ENCODE results near the gene MRPL4. TPM values are rescaled to one million over a fixed set of nuclear protein-coding genes. Genes with fewer than 3 reads are reported as not detected.

Gene MRPL4
- total RNA-seq, 4 donors from 2014 or later: 39.9 to 78.0 (median 61.7) TPM

DNA sequence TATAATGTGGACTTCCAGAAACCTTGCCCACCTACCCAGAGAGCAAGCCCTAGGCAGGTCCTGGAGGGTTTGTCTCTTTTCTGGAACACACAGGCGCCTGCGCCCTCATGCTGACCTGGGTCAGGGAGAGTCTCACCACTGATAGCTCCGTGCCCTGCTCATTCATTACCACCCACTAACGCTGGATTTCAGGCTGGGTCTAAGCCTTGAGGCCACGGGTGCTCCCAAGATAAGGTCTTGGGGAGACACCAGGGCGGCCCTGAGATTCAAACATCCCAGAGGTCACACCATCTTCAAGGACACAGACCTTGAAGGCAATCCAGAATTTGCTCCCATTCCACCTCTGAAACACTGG, 26.0 kb upstream of the MRPL4 start:
- 69% methylated on average over 6 of the region's 6 CpGs for WGBS
- TF ChIP-seq POLR2AphosphoS5 (IDR thresholded peaks at IDR 0.05) (no peak), POLR2A (IDR thresholded peaks at IDR 0.05; ENCODE audit: low read depth) (no peak), EP300 (IDR thresholded peaks at IDR 0.05) (no peak)
- TF ChIP-seq, protein P1, sequence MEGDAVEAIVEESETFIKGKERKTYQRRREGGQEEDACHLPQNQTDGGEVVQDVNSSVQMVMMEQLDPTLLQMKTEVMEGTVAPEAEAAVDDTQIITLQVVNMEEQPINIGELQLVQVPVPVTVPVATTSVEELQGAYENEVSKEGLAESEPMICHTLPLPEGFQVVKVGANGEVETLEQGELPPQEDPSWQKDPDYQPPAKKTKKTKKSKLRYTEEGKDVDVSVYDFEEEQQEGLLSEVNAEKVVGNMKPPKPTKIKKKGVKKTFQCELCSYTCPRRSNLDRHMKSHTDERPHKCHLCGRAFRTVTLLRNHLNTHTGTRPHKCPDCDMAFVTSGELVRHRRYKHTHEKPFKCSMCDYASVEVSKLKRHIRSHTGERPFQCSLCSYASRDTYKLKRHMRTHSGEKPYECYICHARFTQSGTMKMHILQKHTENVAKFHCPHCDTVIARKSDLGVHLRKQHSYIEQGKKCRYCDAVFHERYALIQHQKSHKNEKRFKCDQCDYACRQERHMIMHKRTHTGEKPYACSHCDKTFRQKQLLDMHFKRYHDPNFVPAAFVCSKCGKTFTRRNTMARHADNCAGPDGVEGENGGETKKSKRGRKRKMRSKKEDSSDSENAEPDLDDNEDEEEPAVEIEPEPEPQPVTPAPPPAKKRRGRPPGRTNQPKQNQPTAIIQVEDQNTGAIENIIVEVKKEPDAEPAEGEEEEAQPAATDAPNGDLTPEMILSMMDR (IDR thresholded peaks at IDR 0.05): no peak
- Histone ChIP-seq H3K27ac (replicated peaks in 1 of 4) (peak overlapping the region; percentile 75 to 91 (median 86)), H3K27me3 (no peaks in the 10 kb centered on the region), H3K4me3 (peak overlapping the region in 1 of 4 donors; percentile 2), H3K36me3 (peaks cover 0 to 25% (median 14%) of the 10 kb centered on the region in 4 donors), H3K9me3 (no peaks in the 10 kb centered on the region), H3K4me1 (peaks cover 14 to 54% (median 48%) of the 10 kb centered on the region in 4 donors)
- intact Hi-C loops (cut with DNase I): no loop called here
- no peak for DNase-seq (ENCODE audit: extremely low spot score)

- H3K27me3 ChIP-seq: no peaks in the 10 kb centered on the region
- DNase-seq (ENCODE audit: extremely low spot score): peak; percentile 95
- peaks cover 0 to 22% (median 14%) of the 10 kb centered on the region in 4 donors for H3K36me3 ChIP-seq
- WGBS: 43% methylated on average over 13 of the region's 13 CpGs
- no peaks in the 10 kb centered on the region for H3K9me3 ChIP-seq
- intact Hi-C loops (cut with DNase I): no loop called here
- H3K27ac ChIP-seq (replicated peaks in 1 of 4): peak overlapping the region; percentile 82 to 91 (median 90)
- peak overlapping the region; percentile 26 to 47 (median 32) for H3K4me3 ChIP-seq
- peaks cover 17 to 59% (median 52%) of the 10 kb centered on the region in 4 donors for H3K4me1 ChIP-seq
- TF ChIP-seq EP300 (IDR thresholded peaks at IDR 0.05) (no peak), POLR2AphosphoS5 (IDR thresholded peaks at IDR 0.05) (peak; percentile 75 to 86), POLR2A (IDR thresholded peaks at IDR 0.05; ENCODE audit: low read depth) (no peak)
- TF ChIP-seq, protein P1 (IDR thresholded peaks at IDR 0.05): no peak
Measured at GRCh38 chr19:10226376-10227025, 25.5 kb upstream of the MRPL4 start.

DNA sequence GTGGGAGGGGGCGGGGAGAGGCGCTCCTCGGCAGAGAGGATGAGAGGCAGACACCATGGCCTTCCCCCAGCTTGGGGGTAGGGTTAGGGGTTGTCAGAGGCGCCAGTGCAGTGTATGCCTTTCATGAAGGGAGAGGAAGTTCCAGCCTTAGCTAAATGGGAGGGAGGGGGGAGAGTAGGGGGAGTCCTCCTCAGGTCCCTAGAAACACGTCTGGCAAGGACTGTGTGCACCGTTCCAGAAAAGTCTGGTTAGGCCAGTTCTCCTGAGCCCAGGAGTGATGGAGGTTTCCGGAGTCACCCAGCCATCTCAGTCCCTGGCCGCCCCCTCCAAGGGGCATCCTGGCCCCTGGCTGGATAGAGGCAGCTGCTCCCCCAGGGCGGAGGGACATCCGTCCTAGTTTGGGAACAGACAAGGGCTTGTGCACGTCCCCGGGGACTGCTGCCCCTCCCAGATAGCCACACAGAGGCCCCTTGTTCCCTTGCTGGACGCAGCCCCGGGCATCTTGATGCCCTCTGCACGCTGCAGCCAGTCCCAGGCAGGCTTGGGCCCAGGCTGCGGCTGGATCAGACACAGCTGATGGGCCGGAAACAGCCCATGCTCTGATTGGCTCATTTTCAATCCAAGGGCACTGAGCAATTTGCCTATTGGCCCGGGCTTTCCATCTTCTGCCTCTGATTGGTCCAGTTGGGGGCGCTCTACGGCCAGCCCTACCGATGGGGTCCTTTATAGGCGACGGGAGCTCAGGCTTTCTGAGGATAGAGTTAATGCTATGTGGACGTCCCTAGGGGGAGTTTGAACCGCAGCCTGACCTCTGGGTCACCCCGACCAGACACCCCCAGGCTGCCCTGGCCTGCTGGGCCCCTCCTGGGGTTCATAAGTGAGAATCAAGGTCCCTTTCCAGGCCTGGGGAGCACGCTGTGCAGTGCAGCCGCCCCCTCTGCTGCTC, 24.7 kb upstream of the MRPL4 start:
- 58% methylated on average over 22 of the region's 28 CpGs for WGBS
- Histone ChIP-seq H3K27ac (replicated peaks in 1 of 4) (peak overlapping the region; percentile 82 to 91 (median 90)), H3K4me1 (peaks cover 20 to 62% (median 56%) of the 10 kb centered on the region in 4 donors), H3K4me3 (peak overlapping the region; percentile 26 to 47 (median 32)), H3K27me3 (no peaks in the 10 kb centered on the region), H3K9me3 (no peaks in the 10 kb centered on the region), H3K36me3 (peaks cover 0 to 21% (median 14%) of the 10 kb centered on the region in 4 donors)
- DNase-seq (ENCODE audit: extremely low spot score): no peak
- TF ChIP-seq, protein P1 (IDR thresholded peaks at IDR 0.05): no peak
- TF ChIP-seq POLR2A (IDR thresholded peaks at IDR 0.05; ENCODE audit: low read depth): no peak
- peak in 1 of 2 donors; percentile 31 for TF ChIP-seq POLR2AphosphoS5 (IDR thresholded peaks at IDR 0.05)
- intact Hi-C loops (cut with DNase I): no loop called here

- WGBS: 75% methylated on average over 4 of the region's 5 CpGs
- H3K36me3 ChIP-seq: peaks cover 0 to 14% (median 12%) of the 10 kb centered on the region in 4 donors
- peak overlapping the region; percentile 82 to 91 (median 90) for H3K27ac ChIP-seq (replicated peaks in 1 of 4)
- H3K4me3 ChIP-seq: peak overlapping the region; percentile 75 to 99 (median 94)
- intact Hi-C loops (cut with DNase I): no loop called here
- no peaks in the 10 kb centered on the region for H3K9me3 ChIP-seq
- no peak for DNase-seq (ENCODE audit: extremely low spot score)
- no peak for TF ChIP-seq POLR2A (IDR thresholded peaks at IDR 0.05; ENCODE audit: low read depth)
- no peak for TF ChIP-seq POLR2AphosphoS5 (IDR thresholded peaks at IDR 0.05)
- TF ChIP-seq, protein P1 (IDR thresholded peaks at IDR 0.05): no peak
- TF ChIP-seq EP300 (IDR thresholded peaks at IDR 0.05): no peak
- no peaks in the 10 kb centered on the region for H3K27me3 ChIP-seq
- peaks cover 20 to 62% (median 56%) of the 10 kb centered on the region in 4 donors for H3K4me1 ChIP-seq
Measured at GRCh38 chr19:10228393-10228792, 23.6 kb upstream of the MRPL4 start.
